C4-2B (cell line): ENCODE data around the gene CEP170.

Source experiments
- ZFX ChIP-seq: fragments of 450-650 bp; IDR thresholded peaks from 2 replicates; pipeline ENCODE4 v1.6.1; 2017
- TF ChIP-seq, protein P1 (sequence below): fragments of 450-650 bp; conservative IDR thresholded peaks from 2 replicates; pipeline ENCODE4 v1.5.1; 2017; ENCODE audit warnings: mild to moderate bottlenecking

DNA sequence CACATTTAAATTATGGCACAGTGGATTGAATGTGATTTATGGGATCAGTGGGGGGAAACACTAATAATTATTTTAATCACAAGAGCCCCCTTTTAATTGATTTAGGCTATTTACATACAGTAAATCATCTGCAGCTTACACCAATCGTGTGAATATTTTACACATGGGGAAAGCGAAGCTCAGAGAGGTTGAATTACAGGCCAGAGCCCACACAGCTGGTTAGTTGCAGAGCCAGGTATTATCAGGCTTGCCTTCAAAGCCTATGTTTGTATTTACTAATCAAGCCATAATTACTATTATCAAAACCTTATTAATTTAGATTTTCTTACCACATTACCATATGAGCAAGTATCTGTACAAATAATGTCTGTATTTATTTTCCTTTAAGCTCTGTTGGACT lies 1.5 kb upstream of the CEP170 start:
- TF ChIP-seq, protein P1, sequence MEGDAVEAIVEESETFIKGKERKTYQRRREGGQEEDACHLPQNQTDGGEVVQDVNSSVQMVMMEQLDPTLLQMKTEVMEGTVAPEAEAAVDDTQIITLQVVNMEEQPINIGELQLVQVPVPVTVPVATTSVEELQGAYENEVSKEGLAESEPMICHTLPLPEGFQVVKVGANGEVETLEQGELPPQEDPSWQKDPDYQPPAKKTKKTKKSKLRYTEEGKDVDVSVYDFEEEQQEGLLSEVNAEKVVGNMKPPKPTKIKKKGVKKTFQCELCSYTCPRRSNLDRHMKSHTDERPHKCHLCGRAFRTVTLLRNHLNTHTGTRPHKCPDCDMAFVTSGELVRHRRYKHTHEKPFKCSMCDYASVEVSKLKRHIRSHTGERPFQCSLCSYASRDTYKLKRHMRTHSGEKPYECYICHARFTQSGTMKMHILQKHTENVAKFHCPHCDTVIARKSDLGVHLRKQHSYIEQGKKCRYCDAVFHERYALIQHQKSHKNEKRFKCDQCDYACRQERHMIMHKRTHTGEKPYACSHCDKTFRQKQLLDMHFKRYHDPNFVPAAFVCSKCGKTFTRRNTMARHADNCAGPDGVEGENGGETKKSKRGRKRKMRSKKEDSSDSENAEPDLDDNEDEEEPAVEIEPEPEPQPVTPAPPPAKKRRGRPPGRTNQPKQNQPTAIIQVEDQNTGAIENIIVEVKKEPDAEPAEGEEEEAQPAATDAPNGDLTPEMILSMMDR, result no peak
- no peak for TF ChIP-seq ZFX
